Activated naive CD4-positive, alpha-beta T cell treated with Interleukin-2 at 50 U/mL for 16 hours (primary cell): ENCODE results near the gene SESN3.

ENCODE experiments used
- DNase-seq: peaks from one replicate; pipeline ENCODE4 v3.0.0-alpha.2; 2020

SESN3 gene

DNA sequence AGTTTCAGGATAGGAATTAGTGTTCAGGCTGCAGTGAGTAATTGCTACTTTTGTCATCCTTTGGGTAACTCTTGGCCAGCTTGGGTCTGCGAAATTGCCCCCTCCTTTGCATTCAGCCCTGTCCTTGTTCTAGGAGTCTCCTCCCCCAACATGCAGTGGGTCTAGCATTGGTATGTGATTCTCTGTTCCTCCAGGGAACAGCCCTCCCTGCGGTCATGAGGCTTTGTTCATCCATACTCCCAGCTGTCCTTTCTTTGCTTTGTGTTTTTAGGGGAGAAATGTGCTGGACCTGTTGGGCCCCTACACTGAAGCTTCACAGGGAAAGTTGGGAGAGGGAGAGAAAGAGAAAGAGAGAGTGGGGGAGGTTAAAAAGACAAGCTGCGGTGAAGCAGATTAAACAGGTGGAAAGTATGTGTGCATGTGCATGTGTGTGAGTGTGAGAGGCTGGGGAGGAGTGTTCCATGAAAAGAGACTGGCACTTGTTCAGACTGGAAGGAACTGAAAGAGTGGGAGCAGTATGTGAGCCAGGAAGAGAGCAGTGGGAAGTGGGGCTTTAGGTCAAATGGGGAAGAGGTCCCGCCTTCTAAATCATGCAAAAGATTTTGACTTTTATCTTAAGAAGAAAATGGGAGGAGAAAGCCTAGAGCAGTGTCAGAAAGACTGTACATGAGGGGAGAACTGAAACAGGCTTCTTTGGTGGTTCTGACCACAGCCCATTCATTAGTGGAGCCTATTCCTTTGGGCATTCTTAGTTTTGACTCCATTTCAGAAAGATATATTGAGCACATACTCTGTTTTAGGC lies 17.9 kb upstream of the SESN3 start:
- no peak for DNase-seq

GRCh38 chr11:95247883-95248282 lies 16.9 kb upstream of the SESN3 start:
- no peak for DNase-seq

DNA sequence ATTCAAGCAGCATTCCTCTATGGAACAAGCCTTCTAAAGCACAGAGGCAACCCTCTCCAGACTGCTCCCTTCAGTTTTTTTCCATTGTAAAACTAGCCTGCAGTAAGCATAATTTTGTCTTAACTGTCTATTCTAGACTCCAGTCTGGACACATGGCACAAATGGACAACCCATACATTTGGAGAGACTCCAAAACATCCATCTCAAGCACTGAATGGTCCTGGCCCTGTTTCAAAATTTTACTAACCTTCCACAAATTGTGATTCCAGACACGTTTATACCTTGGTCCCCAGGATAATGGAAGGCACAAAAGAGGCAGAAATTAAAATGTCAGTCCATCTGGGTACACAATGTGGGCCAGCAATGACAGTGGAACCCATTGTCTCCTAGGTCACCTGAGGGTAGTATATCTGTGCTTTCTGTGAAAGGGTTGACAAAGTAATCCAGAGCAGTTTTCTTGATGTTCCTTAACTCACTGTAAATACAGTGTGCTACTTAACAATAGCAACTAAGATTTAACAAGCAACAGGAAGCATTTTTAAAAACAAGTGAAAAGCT lies 16.2 kb upstream of the SESN3 start:
- no peak for DNase-seq

GRCh38 chr11:95245581-95245980 lies 14.6 kb upstream of the SESN3 start:
- no peak for DNase-seq

DNA sequence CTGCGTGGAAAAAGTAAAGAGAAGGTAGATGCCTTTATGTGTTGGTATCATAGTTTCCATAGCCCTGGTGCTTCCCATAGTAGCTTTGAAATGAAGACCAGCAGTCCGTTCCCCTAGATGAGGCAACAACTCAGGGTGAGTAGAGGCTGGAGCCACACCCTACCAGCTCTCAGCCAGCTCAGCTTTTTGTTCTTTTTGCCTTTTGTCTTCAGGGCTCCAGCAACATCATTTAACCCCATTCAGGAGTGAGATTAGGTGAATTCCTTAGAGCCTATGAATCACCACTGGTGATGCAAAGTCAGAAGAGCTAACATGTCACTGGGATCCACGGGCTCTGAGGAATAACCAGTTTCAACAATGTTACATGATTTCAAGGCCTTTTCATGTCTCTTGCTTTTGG lies 14.0 kb upstream of the SESN3 start:
- no peak for DNase-seq

DNA sequence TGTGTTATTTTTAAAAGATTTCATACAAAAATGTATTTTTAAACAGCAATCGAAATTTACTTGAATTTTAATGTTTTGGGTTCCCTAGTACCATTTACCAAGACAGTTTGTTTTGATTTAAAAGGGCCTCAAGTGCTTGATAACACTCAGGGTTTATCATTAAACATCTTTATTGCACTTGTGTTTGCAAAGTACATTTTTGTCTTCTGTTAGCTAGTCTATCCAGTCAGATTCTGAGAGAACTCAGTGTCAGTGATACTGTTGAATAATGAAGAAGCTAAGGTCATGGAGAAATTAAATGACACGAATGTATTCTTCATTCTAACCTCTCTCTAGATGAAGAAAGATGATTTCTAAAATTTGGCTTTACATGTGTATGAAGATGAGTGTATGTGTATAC lies 12.7 kb upstream of the SESN3 start:
- no peak for DNase-seq

- no peak for DNase-seq
Observed at GRCh38 chr11:95242845-95243605, 12.0 kb upstream of the SESN3 start.

GRCh38 chr11:95242091-95242844 lies 11.3 kb upstream of the SESN3 start:
- no peak for DNase-seq

DNA sequence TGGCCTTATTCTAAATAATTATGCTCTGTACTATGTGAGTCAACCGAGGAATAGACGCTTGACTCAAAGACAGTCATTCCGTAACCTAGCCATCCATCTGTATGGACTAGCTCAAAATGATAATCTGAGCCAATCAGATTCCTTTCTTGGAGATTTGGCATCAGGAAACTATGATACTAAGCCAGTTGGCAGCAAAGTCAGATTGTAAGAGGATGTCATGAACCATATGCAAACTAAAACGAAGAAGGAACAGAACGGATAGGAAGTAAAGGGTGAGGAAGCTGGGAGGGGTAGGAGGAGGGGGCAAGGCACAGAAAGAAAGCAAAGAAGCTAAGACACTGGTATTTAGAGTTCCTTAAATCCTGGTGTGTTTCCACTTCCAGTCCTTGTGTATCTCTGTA lies 10.7 kb upstream of the SESN3 start:
- DNase-seq = no peak

DNA sequence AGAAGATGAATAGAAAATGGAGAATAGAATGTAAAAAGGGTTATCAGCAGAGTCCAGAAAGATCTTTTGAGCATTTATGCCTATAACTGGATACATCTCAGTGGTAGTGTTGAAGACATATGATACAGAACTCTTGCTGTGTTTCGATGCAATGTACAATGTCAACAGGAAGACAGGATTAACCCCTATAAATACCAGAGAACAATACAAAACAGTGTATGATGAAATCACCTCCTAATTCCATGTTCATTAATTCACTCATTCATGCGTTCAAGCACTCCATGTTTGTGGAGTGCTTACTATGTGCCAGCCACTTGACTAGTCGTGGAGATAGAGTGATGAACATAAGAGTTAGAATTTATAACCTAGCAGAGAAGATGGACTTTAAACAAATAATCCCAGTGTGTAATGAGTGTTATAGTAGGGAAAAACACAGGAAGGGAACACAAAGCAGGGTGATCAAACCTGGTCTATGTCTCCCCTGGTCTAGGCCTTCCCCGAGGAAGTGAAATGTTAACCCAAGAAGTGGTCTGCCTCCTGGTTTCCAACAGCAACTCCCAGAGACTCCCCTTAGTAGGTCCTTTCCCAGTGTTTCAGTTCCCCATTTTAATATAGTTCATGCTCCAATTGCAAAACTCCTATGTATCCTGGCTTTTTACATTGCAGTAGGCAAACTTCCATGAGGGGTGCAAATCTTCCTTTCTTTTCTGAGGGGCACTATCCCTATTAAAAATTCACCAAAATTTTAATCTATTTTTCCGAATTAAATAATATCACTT lies 9.1 kb upstream of the SESN3 start:
- no peak for DNase-seq

DNA sequence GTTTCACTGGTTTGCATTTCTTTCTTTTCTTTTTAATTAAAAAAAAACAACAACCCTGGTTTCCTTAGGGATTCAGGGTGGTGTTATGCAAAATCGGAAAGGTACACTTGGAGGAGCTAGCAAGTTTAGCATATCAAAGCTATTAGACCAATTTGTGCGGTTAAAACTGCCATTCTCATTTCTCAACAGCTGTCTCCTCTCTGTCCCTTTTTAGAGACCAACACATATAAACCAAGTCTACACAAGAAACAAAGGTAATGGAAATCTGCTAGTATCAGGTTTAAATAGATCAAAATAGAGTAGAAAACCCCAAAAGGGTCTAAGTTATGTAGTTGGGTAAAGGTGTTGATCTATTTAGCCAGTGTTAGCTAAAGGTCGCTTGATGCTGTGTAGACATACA lies 1.7 kb upstream of the SESN3 start:
- no peak for DNase-seq

GRCh38 chr11:95231881-95232605 lies 1.0 kb upstream of the SESN3 start:
- DNase-seq = peak; percentile 69

DNA sequence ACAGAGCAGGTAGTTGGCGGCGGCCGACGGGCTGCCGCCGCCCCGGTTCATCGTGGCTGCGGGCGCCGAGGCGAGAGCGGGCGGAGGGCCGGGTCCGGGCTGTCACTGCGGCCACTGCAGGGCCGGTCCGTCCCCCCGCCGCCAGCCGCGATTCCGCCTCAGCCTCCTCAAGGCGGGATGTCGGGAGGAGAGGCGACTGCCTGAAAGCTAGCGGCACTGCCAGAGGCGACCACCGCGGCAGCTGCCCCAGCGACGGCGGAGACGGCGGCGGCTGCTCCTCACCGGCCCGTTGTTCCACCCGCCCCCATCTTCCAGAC lies 234 bp downstream of the SESN3 start:
- no peak for DNase-seq

DNA sequence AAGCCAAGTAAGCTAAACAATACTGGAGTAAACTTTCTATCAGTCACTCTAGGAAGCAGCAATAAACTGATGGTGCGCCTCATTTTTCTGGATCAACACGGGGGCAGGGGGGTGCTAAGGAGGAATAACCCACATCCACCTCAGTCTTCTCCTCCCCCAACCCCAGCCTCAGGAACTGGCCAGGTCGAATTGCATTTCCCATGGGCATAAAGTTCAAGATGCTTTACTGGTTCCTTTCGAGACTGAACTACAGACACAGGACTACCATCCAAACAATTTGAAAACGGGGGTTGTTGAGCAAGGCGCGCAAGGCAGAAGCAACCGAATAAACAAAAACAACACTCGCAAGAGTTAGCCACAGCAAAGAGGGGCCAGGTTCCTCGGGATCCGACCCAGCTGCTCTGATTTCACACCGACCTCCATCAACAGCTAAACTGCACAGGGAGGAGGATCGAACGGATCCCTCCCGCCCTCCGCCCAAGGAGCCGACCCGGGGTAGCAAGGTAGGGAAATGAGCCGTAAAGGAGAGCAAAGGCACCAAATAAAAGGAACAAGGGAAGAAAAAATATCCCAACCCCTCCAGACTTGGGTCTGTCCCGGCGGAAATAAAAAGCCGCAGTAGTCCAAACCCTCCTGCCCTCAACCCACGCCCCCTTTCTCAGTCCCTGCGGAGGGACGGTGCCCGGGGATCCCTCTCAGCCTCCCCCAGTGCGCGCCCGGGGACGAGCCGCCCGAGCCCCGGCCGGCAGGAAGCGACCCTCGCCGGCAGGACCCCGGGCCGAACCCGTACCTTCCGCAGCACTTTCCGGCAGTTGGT lies 801 bp downstream of the SESN3 start:
- DNase-seq = peak; percentile 36

GRCh38 chr11:95229199-95229992 lies 1.6 kb downstream of the SESN3 start:
- no peak for DNase-seq

- DNase-seq = no peak
Observed at GRCh38 chr11:95228081-95228749, 2.8 kb downstream of the SESN3 start.

DNA sequence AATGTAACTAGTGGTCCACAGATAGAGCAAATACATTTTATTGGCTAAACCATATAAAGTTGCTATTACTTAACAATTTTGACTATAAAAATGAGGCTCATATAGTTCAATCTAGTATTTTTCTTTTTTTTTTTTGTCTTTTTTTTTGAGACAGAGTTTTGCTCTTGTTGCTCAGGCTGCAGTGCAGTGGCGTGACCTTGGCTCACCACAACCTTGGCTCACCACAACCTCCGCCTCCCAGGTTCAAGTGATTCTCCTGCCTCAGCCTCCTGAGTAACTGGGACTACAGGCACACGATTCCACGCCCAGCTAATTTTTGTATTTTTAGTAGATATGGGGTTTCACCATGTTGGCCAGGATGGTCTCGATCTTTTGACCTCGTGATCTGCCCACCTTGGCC lies 3.9 kb downstream of the SESN3 start:
- peak; percentile 29 for DNase-seq

GRCh38 chr11:95222817-95223216 lies 8.2 kb downstream of the SESN3 start:
- DNase-seq = no peak

DNA sequence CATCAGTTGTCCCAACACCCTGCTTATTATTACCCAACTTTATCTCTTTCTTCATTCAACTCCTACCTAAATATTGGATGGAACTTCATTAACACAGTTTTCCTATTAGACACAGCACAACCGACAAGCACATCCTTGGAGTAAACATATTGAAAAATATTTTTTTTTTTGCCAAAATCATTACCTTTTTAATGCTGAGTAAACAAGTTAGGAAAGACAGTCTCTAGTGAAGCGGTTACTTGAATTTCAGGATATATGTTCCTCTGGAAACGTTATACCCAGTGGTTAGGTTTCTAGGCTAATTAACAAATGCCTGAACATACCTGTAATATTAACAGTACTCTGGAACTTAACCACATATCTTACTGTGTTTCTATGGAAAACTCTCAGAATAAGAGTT lies 11.4 kb downstream of the SESN3 start:
- no peak for DNase-seq

- no peak for DNase-seq
Observed at GRCh38 chr11:95218149-95218548, 12.9 kb downstream of the SESN3 start.
